K562 (cell line): ENCODE data around the gene BPTF. TPM values are rescaled to one million over a fixed set of nuclear protein-coding genes. Genes with fewer than 3 reads are reported as not detected.

Experiments
- ATAC-seq: fragments of 200-7000 bp; cut with Tn5 transposase; 3 replicates; pipeline ENCODE4 v1.9.1; 2020; ENCODE audit warnings: moderate library complexity
- BruUV-seq: library from RNA; stranded (reverse); fragments of 400-500 nt; replicated peaks from 2 replicates; lab custom pipeline; 2021; lab: Mats Ljungman, UMichigan
- CTCF ChIA-PET: fragments of 300-600 bp; formaldehyde crosslinking; extraction: SDS; loops from one replicate; lab custom pipeline; 2021; ENCODE audit warnings: low intra/inter-chr PET ratio; lab: Yijun Ruan, JAX
- POLR2A ChIA-PET: fragments of 300-600, 350-650 bp; sonication (Branson Sonifier 250); formaldehyde crosslinking; extraction: SDS; loops from one replicate; lab custom pipeline; 2021; ENCODE audit warnings: antibody characterized with exemption, inconsistent platforms; lab: Yijun Ruan, JAX
- DNase-seq, 4 experiments: peaks; one replicate each; pipeline versions ENCODE4 v3.0.0 to v3.0.0-alpha.2; 2011 to 2018; ENCODE audit warnings: low spot score in 3 of 4, mixed read lengths in 3 of 4; ENCODE audit errors: extremely low read depth in 1 of 4
- FAIRE-seq: peaks from 2 replicates; lab custom pipeline; 2011; peaks lifted over from hg19 to GRCh38; lab: Jason Lieb, UNC
- H2AFZ ChIP-seq: 2 replicates; pipeline ENCODE4 v1.6.0; 2011; ENCODE audit warnings: low read depth, low read length, control low read depth, inconsistent platforms
- H3K27ac ChIP-seq: fragments of 200-600 bp; 3 replicates; pipeline ENCODE4 v1.8.0; 2011; ENCODE audit warnings: low read depth, mild to moderate bottlenecking, control low read depth, inconsistent platforms, low read length, moderate library complexity, mixed read lengths; ENCODE audit errors: extremely low read depth
- H3K27me3 ChIP-seq, 2 experiments: fragments of 300-600 bp in 1 of 2; 2 replicates in 1 of 2; 3 replicates in 1 of 2; pipeline versions ENCODE4 v1.6.0 to v1.8.0; 2011; ENCODE audit warnings: inconsistent platforms in 2 of 2, low read length in 2 of 2, mild to moderate bottlenecking in 1 of 2, mixed read lengths in 1 of 2, moderate library complexity in 1 of 2; ENCODE audit not compliant: control insufficient read depth in 2 of 2, insufficient read depth in 2 of 2
- H3K36me3 ChIP-seq: fragments of 300-600 bp; 3 replicates; pipeline ENCODE4 v1.8.0; 2011; ENCODE audit warnings: mild to moderate bottlenecking, low read length, inconsistent platforms; ENCODE audit not compliant: control insufficient read depth, insufficient read depth
- H3K4me1 ChIP-seq, 2 experiments: fragments of 200-600 bp in 1 of 2; replicated peaks in 1 of 2; 2 replicates in 1 of 2; 3 replicates in 1 of 2; pipeline versions ENCODE4 v1.5.1 to v1.8.0; 2011; ENCODE audit warnings: inconsistent platforms in 2 of 2, low read length in 2 of 2, mild to moderate bottlenecking in 1 of 2, mixed read lengths in 1 of 2, moderate library complexity in 1 of 2; ENCODE audit not compliant: control insufficient read depth in 2 of 2, insufficient read depth in 2 of 2
- H3K4me2 ChIP-seq: 2 replicates; pipeline ENCODE4 v1.6.1; 2011; ENCODE audit warnings: low read length, control low read depth, inconsistent platforms, mixed read lengths; ENCODE audit not compliant: insufficient read depth
- H3K4me3 ChIP-seq: fragments of 200-600 bp; sonication (generic), shearing (Covaris generic); 2 replicates; pipeline ENCODE4 v1.5.1; 2016; ENCODE audit warnings: control low read depth, inconsistent platforms
- H3K79me2 ChIP-seq: fragments of 200-600 bp; 3 replicates; pipeline ENCODE4 v1.8.0; 2011; ENCODE audit warnings: low read length, inconsistent platforms; ENCODE audit not compliant: control insufficient read depth, insufficient read depth
- H3K9ac ChIP-seq, 2 experiments: 2 replicates each; pipeline versions ENCODE4 v1.6.0 to v1.6.1; 2011; ENCODE audit warnings: low read depth in 2 of 2, low read length in 2 of 2, control low read depth in 1 of 2, inconsistent platforms in 1 of 2, mild to moderate bottlenecking in 1 of 2, mixed read lengths in 1 of 2; ENCODE audit not compliant: insufficient read depth in 1 of 2
- H3K9me1 ChIP-seq: one replicate; pipeline ENCODE4 v1.6.0; 2011; ENCODE audit warnings: inconsistent platforms, mild to moderate bottlenecking, low read length, moderate library complexity; ENCODE audit not compliant: control insufficient read depth, insufficient read depth
- H3K9me3 ChIP-seq: replicated peaks from 2 replicates; pipeline ENCODE4 v1.5.1; 2011; ENCODE audit warnings: low read depth, low read length, inconsistent platforms; ENCODE audit not compliant: control insufficient read depth, insufficient read depth
- H4K20me1 ChIP-seq: replicated peaks from 2 replicates; pipeline ENCODE4 v1.6.1; 2011; ENCODE audit warnings: low read length, inconsistent platforms, mixed read lengths; ENCODE audit not compliant: control insufficient read depth, insufficient read depth
- CHD2 ChIP-seq: IDR thresholded peaks from 2 replicates; pipeline ENCODE4 v1.6.1; 2011; ENCODE audit warnings: low read depth, low read length
- CXXC5 ChIP-seq: fragments of 250-450 bp; sonication (Bioruptor Pico); IDR thresholded peaks from 2 replicates; pipeline ENCODE4 v1.8.0; 2022; ENCODE audit warnings: inconsistent platforms, mild to moderate bottlenecking, moderate library complexity
- KLF13 ChIP-seq: fragments of 450-650 bp; IDR thresholded peaks from 2 replicates; pipeline ENCODE4 v1.6.1; 2016; ENCODE audit warnings: missing genetic modification characterization, low read depth, mild to moderate bottlenecking, missing compliant biosample characterization, moderate library complexity, borderline replicate concordance
- LEF1 ChIP-seq: fragments of 450-650 bp; IDR thresholded peaks from 2 replicates; pipeline ENCODE4 v1.6.1; 2016; ENCODE audit warnings: mild to moderate bottlenecking
- MBD1 ChIP-seq: fragments of 250-450 bp; sonication (Bioruptor Pico); IDR thresholded peaks from 2 replicates; pipeline ENCODE4 v1.8.0; 2022; ENCODE audit warnings: inconsistent platforms
- MEF2D ChIP-seq: conservative IDR thresholded peaks from 2 replicates; pipeline ENCODE4 v1.6.1; 2016; ENCODE audit warnings: low read depth, missing genetic modification characterization, missing compliant biosample characterization
- NUFIP1 ChIP-seq: fragments of 450-650 bp; IDR thresholded peaks from 2 replicates; pipeline ENCODE4 v1.6.1; 2018; ENCODE audit not compliant: partially characterized antibody
- PHTF2 ChIP-seq: fragments of 250-450 bp; sonication (Bioruptor Pico); IDR thresholded peaks from 2 replicates; pipeline ENCODE4 v1.5.0; 2021; ENCODE audit warnings: mild to moderate bottlenecking
- REST ChIP-seq, 2 experiments: fragments of 450-650 bp; formaldehyde crosslinking in 1 of 2; IDR thresholded peaks; 2 replicates each; pipeline versions ENCODE4 v1.4.0 to v1.6.1; 2014 to 2020; ENCODE audit warnings: mild to moderate bottlenecking in 2 of 2, borderline replicate concordance in 1 of 2, low read depth in 1 of 2
- THRAP3 ChIP-seq: fragments of 450-650 bp; IDR thresholded peaks from 2 replicates; pipeline ENCODE4 v1.6.1; 2016; ENCODE audit warnings: mild to moderate bottlenecking, inconsistent platforms, borderline replicate concordance
- ZNF584 ChIP-seq: fragments of 200-800 bp; sonication (Bioruptor generic); IDR thresholded peaks from 2 replicates; pipeline ENCODE4 v1.6.1; 2016; ENCODE audit warnings: low read depth, mild to moderate bottlenecking, missing genetic modification characterization, missing compliant biosample characterization
- ZNF655 ChIP-seq: fragments of 250-450 bp; sonication (Bioruptor Pico); IDR thresholded peaks from 2 replicates; pipeline ENCODE4 v1.5.0; 2021
- WGBS: fragments of 100-300 bp; shearing (Covaris generic); methylation state at CpG from one replicate; pipeline ENCODE4 v1.1.6; 2016; ENCODE audit warnings: low coverage, mixed read lengths; ENCODE audit not compliant: insufficient coverage; ENCODE audit errors: missing lambda C conversion rate; 5-methylcytosine and 5-hydroxymethylcytosine counted together
- in situ Hi-C: fragments of 300-500 bp; cut with MboI; formaldehyde crosslinking; loops from 4 replicates; pipeline ENCODE4 v1.15.0; 2018; ENCODE audit warnings: inconsistent platforms, mixed read lengths
- intact Hi-C: fragments of 100-400 bp; cut with micrococcal nuclease; formaldehyde crosslinking; loops from 2 replicates; pipeline ENCODE4 v1.14.2; 2022
- polyA plus RNA-seq, 8 experiments: library from polyadenylated mRNA; depleted of rRNA in 4 of 8; stranded (reverse) in 5 of 8; unstranded in 3 of 8; fragments of >200 nt; fragmentation: Nextera tagmentation in 2 of 8; fragmentation: Illumina TruSeq in 1 of 8; extraction: Ambion mirVana in 2 of 8; extraction: Trizol in 1 of 8; gene quantifications; 2 replicates each; pipeline versions ENCODE4 v1.2.1 to v1.2.3, GENCODE V29; 2011 to 2014; ENCODE audit warnings: inconsistent platforms in 1 of 8, missing spikeins in 1 of 8
- total RNA-seq, 7 experiments: library from RNA; depleted of rRNA in 6 of 7; stranded (reverse); fragments of >200 nt in 6 of 7; fragmentation: Illumina TruSeq in 2 of 7; extraction: Trizol in 2 of 7; gene quantifications; 2 replicates each; pipeline versions ENCODE4 v1.2.1 to v1.2.3, GENCODE V29; 2011 to 2021; ENCODE audit warnings: low replicate concordance in 1 of 7

Gene BPTF
- total and polyA plus RNA-seq, 9 of the 15 experiments (the other 6 are each of a cell fraction or from before 2014, with no cell fraction given), result 12.5 to 52.1 (median 26.9) TPM

- POLR2A ChIA-PET, result interaction anchor here (0.6 kb wide), 1 partner anchor 118 kb away, joined by 3 read pairs; no protein-coding TSS in a partner anchor
- Histone ChIP-seq H3K9me1 (no peaks in the 10 kb centered on the region), H3K4me2 (no peak overlapping the region), H4K20me1 (no peaks in the 10 kb centered on the region; the same call in 1 of the 2 replicates), H3K79me2 (peaks cover 91% of the 10 kb centered on the region), H3K4me1 (no peaks in the 10 kb centered on the region; a peak in 1 of 5 replicates), H3K36me3 (peaks cover 2% of the 10 kb centered on the region; the same call in 1 of the 3 replicates), H3K4me3 (no peak overlapping the region), H3K27me3 (no peaks in the 10 kb centered on the region), H3K9me3 (no peaks in the 10 kb centered on the region), H3K9ac (no peak overlapping the region), H2AFZ (no peak overlapping the region), H3K27ac (no peak overlapping the region)
- intact Hi-C loops (loop anchor here (10.0 kb wide), 1 partner anchor 176 kb away; no protein-coding TSS in a partner anchor), in situ Hi-C loops (no loop called here)
- WGBS, result 61% methylated on average over 3 of the region's 3 CpGs
- CTCF ChIA-PET, result no interaction called here
- ATAC-seq (no peak), FAIRE-seq (no peak), DNase-seq (no peak)
- BruUV-seq, result no TSS peak
- TF ChIP-seq THRAP3, result no peak
- no peak for TF ChIP-seq CXXC5 (CRISPR knock-in tag)
- TF ChIP-seq REST (IDR thresholded peaks at IDR 0.05; ENCODE audit: borderline replicate concordance), result no peak
- TF ChIP-seq REST (CRISPR knock-in tag; IDR thresholded peaks at IDR 0.05; ENCODE audit: low read depth), result no peak
- TF ChIP-seq MEF2D (tag), result no peak
- no peak for TF ChIP-seq ZNF655
- no peak for TF ChIP-seq PHTF2
- TF ChIP-seq MBD1, result no peak
- no peak for TF ChIP-seq ZNF584 (CRISPR knock-in tag)
- no peak for TF ChIP-seq CHD2
- no peak for TF ChIP-seq NUFIP1
- TF ChIP-seq LEF1, result no peak
- no peak for TF ChIP-seq KLF13 (tag)
Measured at GRCh38 chr17:67838538-67838937, 13.2 kb downstream of the BPTF start.
